DND-41 (cell line): ENCODE results near the gene PDCD10.

ENCODE experiments used
- ATAC-seq: fragments of 200-7000 bp; cut with Tn5 transposase; 3 replicates; pipeline ENCODE4 v1.9.1; 2021; ENCODE audit warnings: low read depth; ENCODE audit not compliant: insufficient read depth
- DNase-seq: peaks from one replicate; pipeline ENCODE4 v3.0.0-alpha.2; 2020
- H2AFZ ChIP-seq: 2 replicates; pipeline ENCODE4 v1.6.0; 2012; ENCODE audit warnings: low read depth, low read length
- H3K27ac ChIP-seq: 2 replicates; pipeline ENCODE4 v1.5.1; 2012; ENCODE audit warnings: low read length, inconsistent platforms
- H3K27me3 ChIP-seq: fragments of 200-600 bp; sonication (generic); 2 replicates; pipeline ENCODE4 v1.6.0; 2012; ENCODE audit warnings: low read length, mild to moderate bottlenecking, inconsistent platforms; ENCODE audit not compliant: insufficient read depth, poor library complexity
- H3K36me3 ChIP-seq: 2 replicates; pipeline ENCODE4 v1.5.1; 2012; ENCODE audit warnings: low read length, inconsistent platforms; ENCODE audit not compliant: insufficient read depth
- H3K4me1 ChIP-seq: 2 replicates; pipeline ENCODE4 v1.5.1; 2012; ENCODE audit warnings: mild to moderate bottlenecking, low read length; ENCODE audit not compliant: insufficient read depth
- H3K4me2 ChIP-seq: 2 replicates; pipeline ENCODE4 v1.6.0; 2012; ENCODE audit warnings: mild to moderate bottlenecking, moderate library complexity, low read length, inconsistent platforms; ENCODE audit not compliant: insufficient read depth
- H3K4me3 ChIP-seq, 2 experiments: fragments of 200-600 bp in 1 of 2; shearing (Covaris generic) in 1 of 2; 2 replicates each; pipeline ENCODE4 v1.5.1; 2012 to 2016; ENCODE audit warnings: inconsistent platforms in 2 of 2, low read length in 2 of 2, mild to moderate bottlenecking in 2 of 2, low read depth in 1 of 2, moderate library complexity in 1 of 2
- H3K79me2 ChIP-seq: 2 replicates; pipeline ENCODE4 v1.6.0; 2012; ENCODE audit warnings: low read length, inconsistent platforms; ENCODE audit not compliant: insufficient read depth
- H3K9ac ChIP-seq: 2 replicates; pipeline ENCODE4 v1.6.0; 2012; ENCODE audit warnings: low read depth, mild to moderate bottlenecking, inconsistent platforms, low read length, moderate library complexity
- H3K9me3 ChIP-seq: 2 replicates; pipeline ENCODE4 v1.5.1; 2012; ENCODE audit warnings: low read length, moderate library complexity, mild to moderate bottlenecking, inconsistent platforms; ENCODE audit not compliant: insufficient read depth, severe bottlenecking
- H4K20me1 ChIP-seq: 2 replicates; pipeline ENCODE4 v1.6.0; 2012; ENCODE audit warnings: low read length; ENCODE audit not compliant: insufficient read depth
- EZH2 ChIP-seq: IDR thresholded peaks from 3 replicates; pipeline ENCODE4 v1.6.1; 2012; ENCODE audit warnings: borderline replicate concordance, low read depth, mild to moderate bottlenecking, moderate library complexity, low read length, inconsistent platforms; ENCODE audit not compliant: severe bottlenecking
- TF ChIP-seq, protein P1 (sequence below): IDR thresholded peaks from 2 replicates; pipeline ENCODE4 v1.5.1; 2012; ENCODE audit warnings: borderline replicate concordance, low read length, moderate library complexity, mild to moderate bottlenecking; ENCODE audit not compliant: poor library complexity, severe bottlenecking; ENCODE audit errors: extremely low read depth

The PDCD10 gene

DNA sequence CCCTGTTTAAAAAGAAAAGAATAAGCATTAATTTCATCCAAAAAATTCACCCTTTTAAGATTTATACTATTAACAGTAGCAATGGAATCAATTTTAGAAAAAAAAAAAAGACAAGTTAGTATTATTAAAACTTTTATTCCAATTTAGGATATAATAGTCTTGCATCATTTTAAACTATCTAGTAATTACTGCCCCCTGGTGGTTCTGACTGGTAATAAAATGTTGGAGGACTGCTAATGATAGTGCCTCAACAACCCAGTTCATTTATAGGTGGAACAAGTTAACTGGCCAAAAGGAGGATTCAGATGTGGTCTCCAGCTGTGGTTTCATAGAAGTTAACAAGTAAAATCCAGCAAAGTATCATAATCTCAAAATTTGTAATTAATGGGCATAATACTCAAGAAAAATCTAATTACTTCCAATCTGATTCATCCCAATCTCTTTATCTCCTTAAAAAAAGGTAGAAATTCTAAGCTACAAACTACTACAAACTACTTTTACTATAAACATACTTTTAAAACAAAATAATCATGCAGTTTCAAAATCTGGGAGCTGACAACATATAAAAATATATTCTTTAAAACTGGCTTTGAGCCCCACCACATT is 50.2 kb downstream of the PDCD10 start:
- Histone ChIP-seq H3K4me2 (no peak overlapping the region), H3K79me2 (no peaks in the 10 kb centered on the region), H3K27me3 (no peaks in the 10 kb centered on the region), H2AFZ (no peak overlapping the region), H3K4me3 (no peak overlapping the region), H4K20me1 (no peaks in the 10 kb centered on the region), H3K27ac (no peak overlapping the region), H3K36me3 (peaks cover 46% of the 10 kb centered on the region), H3K9ac (no peak overlapping the region), H3K4me1 (no peaks in the 10 kb centered on the region), H3K9me3 (no peaks in the 10 kb centered on the region)
- DNase-seq (peak; percentile 47), ATAC-seq (peak; percentile 81)
- no peak for TF ChIP-seq EZH2
- TF ChIP-seq, protein P1, sequence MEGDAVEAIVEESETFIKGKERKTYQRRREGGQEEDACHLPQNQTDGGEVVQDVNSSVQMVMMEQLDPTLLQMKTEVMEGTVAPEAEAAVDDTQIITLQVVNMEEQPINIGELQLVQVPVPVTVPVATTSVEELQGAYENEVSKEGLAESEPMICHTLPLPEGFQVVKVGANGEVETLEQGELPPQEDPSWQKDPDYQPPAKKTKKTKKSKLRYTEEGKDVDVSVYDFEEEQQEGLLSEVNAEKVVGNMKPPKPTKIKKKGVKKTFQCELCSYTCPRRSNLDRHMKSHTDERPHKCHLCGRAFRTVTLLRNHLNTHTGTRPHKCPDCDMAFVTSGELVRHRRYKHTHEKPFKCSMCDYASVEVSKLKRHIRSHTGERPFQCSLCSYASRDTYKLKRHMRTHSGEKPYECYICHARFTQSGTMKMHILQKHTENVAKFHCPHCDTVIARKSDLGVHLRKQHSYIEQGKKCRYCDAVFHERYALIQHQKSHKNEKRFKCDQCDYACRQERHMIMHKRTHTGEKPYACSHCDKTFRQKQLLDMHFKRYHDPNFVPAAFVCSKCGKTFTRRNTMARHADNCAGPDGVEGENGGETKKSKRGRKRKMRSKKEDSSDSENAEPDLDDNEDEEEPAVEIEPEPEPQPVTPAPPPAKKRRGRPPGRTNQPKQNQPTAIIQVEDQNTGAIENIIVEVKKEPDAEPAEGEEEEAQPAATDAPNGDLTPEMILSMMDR, result peak; percentile 71

DNA sequence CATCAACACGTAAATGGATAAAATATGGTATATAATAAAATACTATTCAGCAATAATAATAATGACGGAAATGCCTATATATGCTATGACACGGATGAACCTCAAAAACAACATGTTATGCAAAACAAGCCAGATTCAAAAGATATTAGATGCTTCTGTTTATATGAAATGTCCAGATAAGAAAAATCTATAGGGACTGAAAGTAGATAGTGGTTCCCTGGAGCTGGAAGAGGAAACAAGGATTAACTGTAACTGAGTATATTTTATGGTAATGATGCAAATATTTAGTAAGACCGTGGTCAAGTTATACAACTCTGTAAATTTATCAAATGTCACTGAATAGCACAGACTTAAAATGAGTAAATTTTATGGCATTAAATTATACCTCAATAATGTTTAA is 55.2 kb downstream of the PDCD10 start:
- H3K4me3 ChIP-seq, result no peak overlapping the region
- no peaks in the 10 kb centered on the region for H3K27me3 ChIP-seq
- H3K9me3 ChIP-seq, result peaks cover 9% of the 10 kb centered on the region
- no peaks in the 10 kb centered on the region for H3K79me2 ChIP-seq
- H3K4me2 ChIP-seq, result no peak overlapping the region
- H4K20me1 ChIP-seq, result no peaks in the 10 kb centered on the region
- H3K4me1 ChIP-seq, result no peaks in the 10 kb centered on the region
- H3K27ac ChIP-seq, result no peak overlapping the region
- H2AFZ ChIP-seq, result no peak overlapping the region
- TF ChIP-seq, protein P1, result no peak
- no peak for TF ChIP-seq EZH2
- H3K9ac ChIP-seq, result no peak overlapping the region
- peaks cover 45% of the 10 kb centered on the region for H3K36me3 ChIP-seq
- ATAC-seq (no peak), DNase-seq (no peak)

DNA sequence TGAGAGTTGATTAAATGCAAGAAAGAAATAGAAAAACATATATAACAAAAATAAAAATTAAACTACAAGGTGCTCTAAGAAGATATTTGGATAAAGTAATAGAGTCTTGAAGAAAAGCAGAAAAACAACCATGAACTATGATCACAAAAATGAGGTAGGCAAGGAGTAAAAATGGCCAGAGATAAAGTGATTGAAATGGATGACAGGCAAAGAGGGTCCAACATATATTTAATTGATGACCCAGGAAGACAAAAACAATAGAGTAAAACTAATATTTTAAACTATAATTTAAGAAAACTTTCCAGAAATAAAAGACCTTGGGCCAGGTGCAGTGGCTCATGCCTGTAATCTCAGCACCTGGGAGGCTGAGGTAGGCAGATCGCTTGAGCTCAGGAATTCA is 58.8 kb downstream of the PDCD10 start:
- no peaks in the 10 kb centered on the region for H4K20me1 ChIP-seq
- peaks cover 9% of the 10 kb centered on the region for H3K9me3 ChIP-seq
- H3K9ac ChIP-seq, result no peak overlapping the region
- no peak overlapping the region for H2AFZ ChIP-seq
- no peak for ATAC-seq
- H3K4me2 ChIP-seq, result no peak overlapping the region
- H3K4me3 ChIP-seq, result no peak overlapping the region
- no peak overlapping the region for H3K27ac ChIP-seq
- H3K4me1 ChIP-seq, result no peaks in the 10 kb centered on the region
- no peak for DNase-seq
- H3K36me3 ChIP-seq, result peaks cover 29% of the 10 kb centered on the region
- no peaks in the 10 kb centered on the region for H3K27me3 ChIP-seq
- no peaks in the 10 kb centered on the region for H3K79me2 ChIP-seq
- TF ChIP-seq, protein P1, result no peak
- TF ChIP-seq EZH2, result no peak

DNA sequence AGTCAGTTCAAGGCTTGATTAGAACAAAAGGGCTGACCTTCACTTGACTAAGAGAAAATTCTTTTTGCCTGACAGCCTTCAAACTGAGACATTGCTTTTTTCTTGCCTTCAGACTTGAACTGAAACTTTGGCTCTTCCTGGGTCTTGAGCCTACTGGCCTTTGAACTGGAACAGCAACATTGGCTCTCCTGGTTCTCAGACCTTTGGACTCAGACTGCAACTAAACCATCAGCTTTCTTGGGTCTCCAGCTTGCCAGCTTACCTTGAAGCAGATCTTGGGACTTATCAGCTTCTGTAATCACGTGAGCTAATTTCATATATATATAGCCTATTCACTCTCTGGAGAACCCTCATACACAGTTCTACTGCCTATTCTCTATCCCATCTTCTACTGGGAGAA is 61.5 kb downstream of the PDCD10 start:
- Histone ChIP-seq H3K79me2 (no peaks in the 10 kb centered on the region), H3K27me3 (no peaks in the 10 kb centered on the region), H3K36me3 (peaks cover 27% of the 10 kb centered on the region), H3K4me3 (no peak overlapping the region), H3K9ac (no peak overlapping the region), H3K4me1 (no peaks in the 10 kb centered on the region), H4K20me1 (no peaks in the 10 kb centered on the region), H3K4me2 (no peak overlapping the region), H2AFZ (no peak overlapping the region), H3K9me3 (peaks cover 9% of the 10 kb centered on the region), H3K27ac (no peak overlapping the region)
- DNase-seq, result no peak
- no peak for TF ChIP-seq EZH2
- TF ChIP-seq, protein P1, result no peak
- ATAC-seq, result no peak
